ENCODE data around the gene NDST3. TPM values are rescaled to one million over a fixed set of nuclear protein-coding genes. Genes with fewer than 3 reads are reported as not detected.

Gene NDST3
- total RNA-seq, 1 experiment from 2014 or later: 0.70 TPM

DNA sequence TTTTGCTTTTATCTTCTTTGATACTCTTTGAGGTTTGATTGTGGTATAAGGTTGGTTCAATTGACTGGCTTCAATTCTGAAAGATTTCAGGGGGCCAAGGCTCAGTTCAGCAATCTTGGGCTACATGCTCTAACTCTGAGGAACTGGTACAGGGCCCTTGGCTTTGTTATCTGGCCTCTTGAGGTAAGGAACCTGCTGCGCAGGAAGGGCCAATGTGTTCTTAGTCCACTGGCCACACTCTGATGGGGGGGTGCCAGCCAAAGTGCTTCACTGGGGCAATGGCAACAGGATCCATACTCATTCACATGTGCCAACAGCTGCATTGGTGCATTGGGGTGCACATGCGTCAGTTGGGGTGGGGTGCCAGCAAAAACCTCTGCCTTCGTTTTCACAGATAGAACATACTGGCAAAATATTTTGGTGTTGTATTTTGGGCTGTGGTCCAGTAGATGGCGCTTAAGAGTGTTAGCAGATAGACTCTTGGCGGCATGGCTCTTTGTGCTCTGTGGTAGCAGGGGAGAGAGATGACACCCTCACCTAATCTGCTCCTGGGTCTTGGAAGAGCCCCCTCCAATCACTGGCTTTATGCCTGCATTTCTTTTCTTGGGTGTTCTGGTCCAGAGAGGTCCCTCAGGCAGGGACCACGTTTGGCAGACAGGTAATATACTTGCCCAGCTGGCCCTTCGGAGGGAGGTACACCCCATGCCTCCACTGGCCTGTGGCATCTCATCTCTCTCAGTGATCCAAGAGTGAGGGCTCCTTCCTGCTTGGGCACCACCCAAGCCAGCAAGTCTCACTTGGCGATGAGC is 42.9 kb downstream of the NDST3 start:
- Histone ChIP-seq H2BK15ac (ENCODE audit: low read depth, low read length) (no peak overlapping the region), H3K9me3 (ENCODE audit: control insufficient read depth, low read depth, low read length) (no peaks in the 10 kb centered on the region), H3K4me1 (ENCODE audit: insufficient read depth, low read length) (no peaks in the 10 kb centered on the region), H2BK120ac (ENCODE audit: low read depth, low read length, poor library complexity, severe bottlenecking) (no peak overlapping the region), H3K14ac (ENCODE audit: insufficient read depth, low read length) (no peak overlapping the region), H3K4me2 (ENCODE audit: insufficient read depth, insufficient read length, low read length) (no peak overlapping the region), H2BK5ac (ENCODE audit: insufficient read length, low read length) (no peak overlapping the region), H3K79me2 (ENCODE audit: insufficient read depth, low read length) (no peaks in the 10 kb centered on the region), H2BK12ac (ENCODE audit: insufficient read length, low read depth, low read length) (no peak overlapping the region), H3K56ac (ENCODE audit: insufficient read length, low read depth, low read length) (no peak overlapping the region), H3T11ph (ENCODE audit: low read length) (no peak overlapping the region), H4K8ac (replicated peaks; ENCODE audit: insufficient read length, low read depth, low read length) (no peak overlapping the region), H3K23me2 (ENCODE audit: insufficient read length, low read depth, low read length, poor library complexity, severe bottlenecking) (no peaks in the 10 kb centered on the region), H4K5ac (ENCODE audit: insufficient read length, low read depth, low read length) (peak overlapping the region; percentile 85), H2AFZ (ENCODE audit: low read length) (no peak overlapping the region), H3K9ac (ENCODE audit: extremely low read depth, insufficient read length, low read length) (no peak overlapping the region), H3K27me3 (ENCODE audit: insufficient read depth, low read length) (no peaks in the 10 kb centered on the region), H2BK20ac (ENCODE audit: low read depth, low read length, poor library complexity, severe bottlenecking) (no peak overlapping the region), H3K27ac (ENCODE audit: insufficient read length, low read depth, low read length) (no peak overlapping the region), H2AK5ac (ENCODE audit: insufficient read length, low read length) (no peak overlapping the region), H4K20me1 (ENCODE audit: control insufficient read depth, insufficient read depth, insufficient read length) (no peaks in the 10 kb centered on the region), H3K18ac (ENCODE audit: insufficient read length, low read depth, low read length) (no peak overlapping the region), H3K23ac (ENCODE audit: insufficient read length, low read depth, low read length) (no peak overlapping the region), H3K4ac (ENCODE audit: low read depth, low read length) (no peak overlapping the region), H3K79me1 (ENCODE audit: insufficient read depth, low read depth, low read length, poor library complexity, severe bottlenecking) (no peaks in the 10 kb centered on the region), H4K91ac (ENCODE audit: insufficient read length, low read depth, low read length) (no peak overlapping the region)
- H3K4me3 Mint-ChIP-seq: no peak overlapping the region
- H3K9me3 Mint-ChIP-seq: peaks cover 2% of the 10 kb centered on the region in 2 experiments; a peak in 3 of 5 replicates
- peak overlapping the region in 1 of 3 experiments; percentile 60; a peak in 1 of 7 replicates for H3K27ac Mint-ChIP-seq
- TF ChIP-seq CTCF (conservative IDR thresholded peaks at IDR 0.05): peak; percentile 76
- H3K4me1 Mint-ChIP-seq: no peaks in the 10 kb centered on the region
- WGBS (ENCODE audit: extremely low coverage, insufficient read length, low lambda C conversion rate): no CpG with 5 or more reads among the region's 8 CpGs
- no peaks in the 10 kb centered on the region; the same call in 1 of the 2 replicates for H3K27me3 Mint-ChIP-seq (ENCODE audit: low read depth)
- DNase-seq: peak; percentile 69
- 0 out of 7 replicates have a peak, but pooled peaks cover 0 to 3% (median 0%) of the 10 kb centered on the region in 3 experiments for H3K36me3 Mint-ChIP-seq (ENCODE audit: insufficient read depth in 1 of 3, low read depth in 3 of 3)
